GM21717 (cell line): ENCODE measurements around the gene BICC1.
"Not testable (repeated sequence)": the region's sequence is repeated elsewhere in the genome, so short reads cannot be mapped to it uniquely, and the experiment has no call there.

Experiments used
- ATAC-seq: cut with Tn5 transposase; IDR thresholded peaks from one replicate; pipeline ENCODE4 v1.9.1; 2021; ENCODE audit warnings: mild to moderate bottlenecking, moderate library complexity; ENCODE audit not compliant: unreplicated experiment

The BICC1 gene

GRCh38 chr10:58593008-58593407 is 80.3 kb downstream of the BICC1 start:
- no peak for ATAC-seq

GRCh38 chr10:58597211-58597610 is 84.5 kb downstream of the BICC1 start:
- not testable (repeated sequence) for ATAC-seq

GRCh38 chr10:58599927-58600553 is 87.4 kb downstream of the BICC1 start:
- no peak for ATAC-seq

GRCh38 chr10:58608351-58608750 is 95.7 kb downstream of the BICC1 start:
- no peak for ATAC-seq

GRCh38 chr10:58608826-58609531 is 96.3 kb downstream of the BICC1 start:
- no peak for ATAC-seq

GRCh38 chr10:58609532-58610150 is 97.0 kb downstream of the BICC1 start:
- ATAC-seq: no peak

- ATAC-seq: no peak
Observed at GRCh38 chr10:58615237-58615935, 102.7 kb downstream of the BICC1 start.

- no peak for ATAC-seq
Observed at GRCh38 chr10:58618158-58618676, 105.5 kb downstream of the BICC1 start.

GRCh38 chr10:58621379-58622077 is 108.9 kb downstream of the BICC1 start:
- ATAC-seq: no peak

- no peak for ATAC-seq
Observed at GRCh38 chr10:58622246-58622645, 109.6 kb downstream of the BICC1 start.

- ATAC-seq: no peak
Observed at GRCh38 chr10:58625070-58625469, 112.4 kb downstream of the BICC1 start.

- ATAC-seq: no peak
Observed at GRCh38 chr10:58627392-58627791, 114.7 kb downstream of the BICC1 start.

GRCh38 chr10:58631715-58632114 is 119.0 kb downstream of the BICC1 start:
- no peak for ATAC-seq

GRCh38 chr10:58632216-58632615 is 119.5 kb downstream of the BICC1 start:
- ATAC-seq: no peak

- ATAC-seq: no peak
Observed at GRCh38 chr10:58637352-58637751, 124.7 kb downstream of the BICC1 start.

GRCh38 chr10:58638388-58638787 is 125.7 kb downstream of the BICC1 start:
- no peak for ATAC-seq

GRCh38 chr10:58641095-58641531 is 128.4 kb downstream of the BICC1 start:
- no peak for ATAC-seq

GRCh38 chr10:58641708-58642107 is 129.0 kb downstream of the BICC1 start:
- ATAC-seq: no peak

GRCh38 chr10:58642283-58642682 is 129.6 kb downstream of the BICC1 start:
- no peak for ATAC-seq

- no peak for ATAC-seq
Observed at GRCh38 chr10:58642916-58643428, 130.3 kb downstream of the BICC1 start.
